ENCODE measurements around the gene PANK1.
"Not testable (repeated sequence)": the region's sequence is repeated elsewhere in the genome, so short reads cannot be mapped to it uniquely, and the experiment has no call there.

PANK1 gene

GRCh38 chr10:89651916-89652573 is 7.0 kb upstream of the PANK1 start:
- no peak for DNase-seq (ENCODE audit: low spot score)

GRCh38 chr10:89651205-89651915 is 6.3 kb upstream of the PANK1 start:
- no peak for DNase-seq (ENCODE audit: low spot score)

- DNase-seq (ENCODE audit: low spot score) = no peak
These were observed 4.0 kb upstream of the PANK1 start for GRCh38 chr10:89649051-89649450.

GRCh38 chr10:89648074-89648473 is 3.0 kb upstream of the PANK1 start:
- no peak for DNase-seq (ENCODE audit: low spot score)

GRCh38 chr10:89646889-89647657 is 2.0 kb upstream of the PANK1 start:
- DNase-seq (ENCODE audit: low spot score) = no peak

GRCh38 chr10:89645742-89646172 is 715 bp upstream of the PANK1 start:
- DNase-seq (ENCODE audit: low spot score) = peak; percentile 38

GRCh38 chr10:89644691-89644966 is 413 bp downstream of the PANK1 start:
- DNase-seq (ENCODE audit: low spot score) = no peak

- DNase-seq (ENCODE audit: low spot score) = peak; percentile 91
These were observed 991 bp downstream of the PANK1 start for GRCh38 chr10:89643812-89644690.

GRCh38 chr10:89643431-89643811 is 1.6 kb downstream of the PANK1 start:
- DNase-seq (ENCODE audit: low spot score) = no peak

- DNase-seq (ENCODE audit: low spot score) = no peak
These were observed 2.8 kb downstream of the PANK1 start for GRCh38 chr10:89642193-89642592.

GRCh38 chr10:89640241-89640640 is 4.8 kb downstream of the PANK1 start:
- DNase-seq (ENCODE audit: low spot score) = no peak

- DNase-seq (ENCODE audit: low spot score) = no peak
These were observed 5.7 kb downstream of the PANK1 start for GRCh38 chr10:89639326-89639725.

- DNase-seq (ENCODE audit: low spot score) = no peak
These were observed 7.9 kb downstream of the PANK1 start for GRCh38 chr10:89637113-89637512.

- DNase-seq (ENCODE audit: low spot score) = no peak
These were observed 10.4 kb downstream of the PANK1 start for GRCh38 chr10:89634637-89635036.

GRCh38 chr10:89633484-89633883 is 11.6 kb downstream of the PANK1 start:
- peak; percentile 21 for DNase-seq (ENCODE audit: low spot score)

GRCh38 chr10:89632824-89633223 is 12.2 kb downstream of the PANK1 start:
- DNase-seq (ENCODE audit: low spot score) = no peak

- no peak for DNase-seq (ENCODE audit: low spot score)
These were observed 17.2 kb downstream of the PANK1 start for GRCh38 chr10:89627830-89628229.

GRCh38 chr10:89625041-89625765 is 19.8 kb downstream of the PANK1 start:
- no peak for DNase-seq (ENCODE audit: low spot score)

- DNase-seq (ENCODE audit: low spot score) = no peak
These were observed 21.0 kb downstream of the PANK1 start for GRCh38 chr10:89624020-89624419.

GRCh38 chr10:89622151-89622550 is 22.9 kb downstream of the PANK1 start:
- DNase-seq (ENCODE audit: low spot score) = no peak

GRCh38 chr10:89621438-89621837 is 23.6 kb downstream of the PANK1 start:
- no peak for DNase-seq (ENCODE audit: low spot score)

GRCh38 chr10:89620296-89620695 is 24.7 kb downstream of the PANK1 start:
- not testable (repeated sequence) for DNase-seq (ENCODE audit: low spot score)

Measured in HuH-7 (cell line).